ENCODE data around the gene HOXA3. TPM values are rescaled to one million over a fixed set of nuclear protein-coding genes. Genes with fewer than 3 reads are reported as not detected.

The HOXA3 gene
- total RNA-seq, 1 experiment from 2014 or later, result not detected

DNA sequence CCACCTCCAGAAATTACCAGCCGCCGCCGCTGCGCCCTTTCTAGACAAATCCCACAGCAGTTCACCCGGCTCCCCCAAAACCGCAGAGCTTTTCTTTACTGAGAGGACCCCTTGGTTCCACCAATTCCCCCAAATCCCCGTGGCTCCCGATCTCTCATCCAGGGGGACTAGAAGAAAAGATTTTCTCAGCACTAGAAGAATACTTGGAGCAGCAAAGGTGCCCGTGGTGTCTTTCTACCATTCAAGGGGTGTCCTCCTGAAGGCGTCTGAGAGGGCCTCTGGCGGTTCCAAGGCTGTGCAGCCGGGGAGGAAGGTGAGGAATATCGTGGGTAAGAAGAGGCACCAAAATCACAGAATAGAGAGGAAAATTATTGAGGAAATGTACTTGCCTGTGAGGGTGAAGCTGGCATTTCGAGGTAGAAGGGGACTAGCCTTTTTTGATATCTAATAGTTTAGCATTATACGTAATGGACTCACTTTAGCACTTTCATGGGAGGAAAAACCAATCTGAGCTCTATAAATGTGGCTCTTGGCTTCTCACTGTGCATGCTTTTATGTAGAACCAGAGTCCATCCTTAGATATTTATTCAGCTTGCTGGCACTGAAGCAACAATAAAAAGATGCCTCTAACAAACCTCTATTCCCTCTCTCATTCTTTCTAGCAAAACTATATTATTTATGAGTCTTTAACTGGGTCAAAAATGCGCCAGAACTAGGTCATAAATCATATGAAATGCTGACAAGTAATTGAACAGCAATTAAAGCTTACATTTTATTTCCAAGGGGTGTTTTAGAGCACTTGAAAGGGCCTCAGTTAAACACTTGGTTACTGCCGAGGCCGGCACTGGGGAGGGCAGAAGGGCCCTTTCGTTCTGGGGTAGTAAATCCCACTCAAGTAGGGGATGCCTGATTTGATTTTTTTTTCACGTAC is 36.1 kb downstream of the HOXA3 start:
- Histone ChIP-seq H3K79me1 (ENCODE audit: insufficient read depth, low read depth, low read length, poor library complexity, severe bottlenecking) (no peaks in the 10 kb centered on the region), H2BK5ac (ENCODE audit: insufficient read length, low read length) (no peak overlapping the region), H2AFZ (ENCODE audit: low read length) (no peak overlapping the region), H2BK120ac (ENCODE audit: low read depth, low read length, poor library complexity, severe bottlenecking) (no peak overlapping the region), H4K91ac (ENCODE audit: insufficient read length, low read depth, low read length) (no peak overlapping the region), H2AK5ac (ENCODE audit: insufficient read length, low read length) (no peak overlapping the region), H3K4ac (ENCODE audit: low read depth, low read length) (no peak overlapping the region), H3K56ac (ENCODE audit: insufficient read length, low read depth, low read length) (no peak overlapping the region), H3K4me2 (ENCODE audit: insufficient read depth, insufficient read length, low read length) (no peak overlapping the region), H4K5ac (ENCODE audit: insufficient read length, low read depth, low read length) (no peak overlapping the region), H3K9ac (ENCODE audit: extremely low read depth, insufficient read length, low read length) (no peak overlapping the region), H3K9me3 (ENCODE audit: control insufficient read depth, low read depth, low read length) (no peaks in the 10 kb centered on the region), H4K8ac (replicated peaks; ENCODE audit: insufficient read length, low read depth, low read length) (no peak overlapping the region), H3K23ac (ENCODE audit: insufficient read length, low read depth, low read length) (no peak overlapping the region), H2BK15ac (ENCODE audit: low read depth, low read length) (no peak overlapping the region), H3K27me3 (ENCODE audit: insufficient read depth, low read length) (peaks cover 97% of the 10 kb centered on the region), H3K18ac (ENCODE audit: insufficient read length, low read depth, low read length) (no peak overlapping the region), H3K23me2 (ENCODE audit: insufficient read length, low read depth, low read length, poor library complexity, severe bottlenecking) (peaks cover 3% of the 10 kb centered on the region), H3K27ac (ENCODE audit: insufficient read length, low read depth, low read length) (no peak overlapping the region), H2BK20ac (ENCODE audit: low read depth, low read length, poor library complexity, severe bottlenecking) (no peak overlapping the region), H3K14ac (ENCODE audit: insufficient read depth, low read length) (no peak overlapping the region), H2BK12ac (ENCODE audit: insufficient read length, low read depth, low read length) (no peak overlapping the region), H3K4me1 (ENCODE audit: insufficient read depth, low read length) (no peaks in the 10 kb centered on the region), H3T11ph (ENCODE audit: low read length) (no peak overlapping the region), H4K20me1 (ENCODE audit: control insufficient read depth, insufficient read depth, insufficient read length) (no peaks in the 10 kb centered on the region), H3K79me2 (ENCODE audit: insufficient read depth, low read length) (no peaks in the 10 kb centered on the region)
- H3K9me3 Mint-ChIP-seq, result peaks cover 0 to 7% of the 10 kb centered on the region in 2 experiments; a peak in 3 of 5 replicates
- no peak for DNase-seq
- H3K4me3 Mint-ChIP-seq, result no peak overlapping the region
- TF ChIP-seq, protein P1, sequence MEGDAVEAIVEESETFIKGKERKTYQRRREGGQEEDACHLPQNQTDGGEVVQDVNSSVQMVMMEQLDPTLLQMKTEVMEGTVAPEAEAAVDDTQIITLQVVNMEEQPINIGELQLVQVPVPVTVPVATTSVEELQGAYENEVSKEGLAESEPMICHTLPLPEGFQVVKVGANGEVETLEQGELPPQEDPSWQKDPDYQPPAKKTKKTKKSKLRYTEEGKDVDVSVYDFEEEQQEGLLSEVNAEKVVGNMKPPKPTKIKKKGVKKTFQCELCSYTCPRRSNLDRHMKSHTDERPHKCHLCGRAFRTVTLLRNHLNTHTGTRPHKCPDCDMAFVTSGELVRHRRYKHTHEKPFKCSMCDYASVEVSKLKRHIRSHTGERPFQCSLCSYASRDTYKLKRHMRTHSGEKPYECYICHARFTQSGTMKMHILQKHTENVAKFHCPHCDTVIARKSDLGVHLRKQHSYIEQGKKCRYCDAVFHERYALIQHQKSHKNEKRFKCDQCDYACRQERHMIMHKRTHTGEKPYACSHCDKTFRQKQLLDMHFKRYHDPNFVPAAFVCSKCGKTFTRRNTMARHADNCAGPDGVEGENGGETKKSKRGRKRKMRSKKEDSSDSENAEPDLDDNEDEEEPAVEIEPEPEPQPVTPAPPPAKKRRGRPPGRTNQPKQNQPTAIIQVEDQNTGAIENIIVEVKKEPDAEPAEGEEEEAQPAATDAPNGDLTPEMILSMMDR (conservative IDR thresholded peaks at IDR 0.05), result no peak
- H3K27me3 Mint-ChIP-seq (ENCODE audit: low read depth), result peaks cover 98% of the 10 kb centered on the region
- H3K36me3 Mint-ChIP-seq (ENCODE audit: insufficient read depth in 1 of 3, low read depth in 3 of 3), result peaks cover 0 to 5% (median 0%) of the 10 kb centered on the region in 3 experiments; a peak in 1 of 7 replicates
- H3K27ac Mint-ChIP-seq, result no peak overlapping the region
- H3K4me1 Mint-ChIP-seq, result peaks cover 3 to 14% of the 10 kb centered on the region in 2 experiments; a peak in 3 of 4 replicates
- no CpG with 5 or more reads among the region's 20 CpGs for WGBS (ENCODE audit: extremely low coverage, insufficient read length, low lambda C conversion rate)

All from H9 (cell line).